ENCODE results near the gene FGF4.

FGF4 gene

GRCh38 chr11:69810289-69811118 is 35.4 kb upstream of the FGF4 start:
- POLR2A ChIA-PET = interaction anchor here (0.5 kb wide), 1 partner anchor 169 kb away, joined by 3 read pairs; the partner anchor contains the start of gene CCND1
- CTCF ChIA-PET = interaction anchor here (0.7 kb wide), 1 partner anchor 80 kb away, joined by 3 read pairs; no protein-coding TSS in a partner anchor
- Histone ChIP-seq H3K4me1 (ENCODE audit: control insufficient read depth, insufficient read depth, low read length) (no peaks in the 10 kb centered on the region), H3K36me3 (ENCODE audit: control insufficient read depth in 2 of 2, insufficient read depth in 1 of 2, low read length in 2 of 2) (no peaks in the 10 kb centered on the region), H3K9me3 (ENCODE audit: control insufficient read depth, insufficient read depth, low read depth, low read length) (no peaks in the 10 kb centered on the region), H3K4me3 (ENCODE audit: low read depth, low read length) (no peak overlapping the region), H3K27ac (ENCODE audit: extremely low read depth, low read depth, low read length) (no peak overlapping the region)
- TF ChIP-seq, protein P1, sequence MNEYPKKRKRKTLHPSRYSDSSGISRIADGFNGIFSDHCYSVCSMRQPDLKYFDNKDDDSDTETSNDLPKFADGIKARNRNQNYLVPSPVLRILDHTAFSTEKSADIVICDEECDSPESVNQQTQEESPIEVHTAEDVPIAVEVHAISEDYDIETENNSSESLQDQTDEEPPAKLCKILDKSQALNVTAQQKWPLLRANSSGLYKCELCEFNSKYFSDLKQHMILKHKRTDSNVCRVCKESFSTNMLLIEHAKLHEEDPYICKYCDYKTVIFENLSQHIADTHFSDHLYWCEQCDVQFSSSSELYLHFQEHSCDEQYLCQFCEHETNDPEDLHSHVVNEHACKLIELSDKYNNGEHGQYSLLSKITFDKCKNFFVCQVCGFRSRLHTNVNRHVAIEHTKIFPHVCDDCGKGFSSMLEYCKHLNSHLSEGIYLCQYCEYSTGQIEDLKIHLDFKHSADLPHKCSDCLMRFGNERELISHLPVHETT (tag by site-specific recombination; IDR thresholded peaks at IDR 0.05) = no peak
- TF ChIP-seq, protein P2, sequence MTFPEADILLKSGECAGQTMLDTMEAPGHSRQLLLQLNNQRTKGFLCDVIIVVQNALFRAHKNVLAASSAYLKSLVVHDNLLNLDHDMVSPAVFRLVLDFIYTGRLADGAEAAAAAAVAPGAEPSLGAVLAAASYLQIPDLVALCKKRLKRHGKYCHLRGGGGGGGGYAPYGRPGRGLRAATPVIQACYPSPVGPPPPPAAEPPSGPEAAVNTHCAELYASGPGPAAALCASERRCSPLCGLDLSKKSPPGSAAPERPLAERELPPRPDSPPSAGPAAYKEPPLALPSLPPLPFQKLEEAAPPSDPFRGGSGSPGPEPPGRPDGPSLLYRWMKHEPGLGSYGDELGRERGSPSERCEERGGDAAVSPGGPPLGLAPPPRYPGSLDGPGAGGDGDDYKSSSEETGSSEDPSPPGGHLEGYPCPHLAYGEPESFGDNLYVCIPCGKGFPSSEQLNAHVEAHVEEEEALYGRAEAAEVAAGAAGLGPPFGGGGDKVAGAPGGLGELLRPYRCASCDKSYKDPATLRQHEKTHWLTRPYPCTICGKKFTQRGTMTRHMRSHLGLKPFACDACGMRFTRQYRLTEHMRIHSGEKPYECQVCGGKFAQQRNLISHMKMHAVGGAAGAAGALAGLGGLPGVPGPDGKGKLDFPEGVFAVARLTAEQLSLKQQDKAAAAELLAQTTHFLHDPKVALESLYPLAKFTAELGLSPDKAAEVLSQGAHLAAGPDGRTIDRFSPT (tag by site-specific recombination; IDR thresholded peaks at IDR 0.05) = no peak
- TF ChIP-seq SP2 (tag by site-specific recombination; IDR thresholded peaks at IDR 0.05) = no peak
- TF ChIP-seq MEIS1 (CRISPR knock-in tag; IDR thresholded peaks at IDR 0.05; ENCODE audit: borderline replicate concordance) = no peak
- TF ChIP-seq ZFP37 (tag by site-specific recombination; IDR thresholded peaks at IDR 0.05) = no peak

- no peaks in the 10 kb centered on the region for H3K4me1 ChIP-seq (ENCODE audit: control insufficient read depth, insufficient read depth, low read length)
- no peak overlapping the region for H3K4me3 ChIP-seq (ENCODE audit: low read depth, low read length)
- no peak overlapping the region for H3K27ac ChIP-seq (ENCODE audit: extremely low read depth, low read depth, low read length)
- H3K9me3 ChIP-seq (ENCODE audit: control insufficient read depth, insufficient read depth, low read depth, low read length) = no peaks in the 10 kb centered on the region
- no peaks in the 10 kb centered on the region for H3K36me3 ChIP-seq (ENCODE audit: control insufficient read depth in 2 of 2, insufficient read depth in 1 of 2, low read length in 2 of 2)
- CTCF ChIA-PET = no interaction called here
- TF ChIP-seq HOXD13 (CRISPR knock-in tag; IDR thresholded peaks at IDR 0.05; ENCODE audit: borderline replicate concordance) (no peak), ZNF529 (tag by site-specific recombination; IDR thresholded peaks at IDR 0.05; ENCODE audit: insufficient replicate concordance) (no peak), ZNF140 (tag by site-specific recombination; IDR thresholded peaks at IDR 0.05) (no peak), ZNF837 (tag by site-specific recombination; IDR thresholded peaks at IDR 0.05) (no peak), ZSCAN18 (tag by site-specific recombination; IDR thresholded peaks at IDR 0.05) (no peak), ZNF473 (tag by site-specific recombination; IDR thresholded peaks at IDR 0.05) (no peak)
- TF ChIP-seq, protein P3, sequence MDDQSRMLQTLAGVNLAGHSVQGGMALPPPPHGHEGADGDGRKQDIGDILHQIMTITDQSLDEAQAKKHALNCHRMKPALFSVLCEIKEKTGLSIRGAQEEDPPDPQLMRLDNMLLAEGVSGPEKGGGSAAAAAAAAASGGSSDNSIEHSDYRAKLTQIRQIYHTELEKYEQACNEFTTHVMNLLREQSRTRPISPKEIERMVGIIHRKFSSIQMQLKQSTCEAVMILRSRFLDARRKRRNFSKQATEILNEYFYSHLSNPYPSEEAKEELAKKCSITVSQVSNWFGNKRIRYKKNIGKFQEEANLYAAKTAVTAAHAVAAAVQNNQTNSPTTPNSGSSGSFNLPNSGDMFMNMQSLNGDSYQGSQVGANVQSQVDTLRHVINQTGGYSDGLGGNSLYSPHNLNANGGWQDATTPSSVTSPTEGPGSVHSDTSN (CRISPR knock-in tag; IDR thresholded peaks at IDR 0.05) = no peak
- POLR2A ChIA-PET = no interaction called here
These were observed 33.5 kb upstream of the FGF4 start for GRCh38 chr11:69808667-69809086.

GRCh38 chr11:69807106-69807815 is 32.1 kb upstream of the FGF4 start:
- CTCF ChIA-PET = no interaction called here
- Histone ChIP-seq H3K4me1 (ENCODE audit: control insufficient read depth, insufficient read depth, low read length) (no peaks in the 10 kb centered on the region), H3K4me3 (ENCODE audit: low read depth, low read length) (no peak overlapping the region), H3K9me3 (ENCODE audit: control insufficient read depth, insufficient read depth, low read depth, low read length) (no peaks in the 10 kb centered on the region), H3K36me3 (ENCODE audit: control insufficient read depth in 2 of 2, insufficient read depth in 1 of 2, low read length in 2 of 2) (no peaks in the 10 kb centered on the region), H3K27ac (ENCODE audit: extremely low read depth, low read depth, low read length) (no peak overlapping the region)
- POLR2A ChIA-PET = no interaction called here
- TF ChIP-seq, protein P4, sequence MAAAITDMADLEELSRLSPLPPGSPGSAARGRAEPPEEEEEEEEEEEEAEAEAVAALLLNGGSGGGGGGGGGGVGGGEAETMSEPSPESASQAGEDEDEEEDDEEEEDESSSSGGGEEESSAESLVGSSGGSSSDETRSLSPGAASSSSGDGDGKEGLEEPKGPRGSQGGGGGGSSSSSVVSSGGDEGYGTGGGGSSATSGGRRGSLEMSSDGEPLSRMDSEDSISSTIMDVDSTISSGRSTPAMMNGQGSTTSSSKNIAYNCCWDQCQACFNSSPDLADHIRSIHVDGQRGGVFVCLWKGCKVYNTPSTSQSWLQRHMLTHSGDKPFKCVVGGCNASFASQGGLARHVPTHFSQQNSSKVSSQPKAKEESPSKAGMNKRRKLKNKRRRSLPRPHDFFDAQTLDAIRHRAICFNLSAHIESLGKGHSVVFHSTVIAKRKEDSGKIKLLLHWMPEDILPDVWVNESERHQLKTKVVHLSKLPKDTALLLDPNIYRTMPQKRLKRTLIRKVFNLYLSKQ (tag by site-specific recombination; IDR thresholded peaks at IDR 0.05; ENCODE audit: borderline replicate concordance) = no peak
- TF ChIP-seq, protein P5, sequence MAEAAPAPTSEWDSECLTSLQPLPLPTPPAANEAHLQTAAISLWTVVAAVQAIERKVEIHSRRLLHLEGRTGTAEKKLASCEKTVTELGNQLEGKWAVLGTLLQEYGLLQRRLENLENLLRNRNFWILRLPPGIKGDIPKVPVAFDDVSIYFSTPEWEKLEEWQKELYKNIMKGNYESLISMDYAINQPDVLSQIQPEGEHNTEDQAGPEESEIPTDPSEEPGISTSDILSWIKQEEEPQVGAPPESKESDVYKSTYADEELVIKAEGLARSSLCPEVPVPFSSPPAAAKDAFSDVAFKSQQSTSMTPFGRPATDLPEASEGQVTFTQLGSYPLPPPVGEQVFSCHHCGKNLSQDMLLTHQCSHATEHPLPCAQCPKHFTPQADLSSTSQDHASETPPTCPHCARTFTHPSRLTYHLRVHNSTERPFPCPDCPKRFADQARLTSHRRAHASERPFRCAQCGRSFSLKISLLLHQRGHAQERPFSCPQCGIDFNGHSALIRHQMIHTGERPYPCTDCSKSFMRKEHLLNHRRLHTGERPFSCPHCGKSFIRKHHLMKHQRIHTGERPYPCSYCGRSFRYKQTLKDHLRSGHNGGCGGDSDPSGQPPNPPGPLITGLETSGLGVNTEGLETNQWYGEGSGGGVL (tag by site-specific recombination; IDR thresholded peaks at IDR 0.05) = no peak
- no peak for TF ChIP-seq ZSCAN23 (tag by site-specific recombination; IDR thresholded peaks at IDR 0.05)
- TF ChIP-seq, protein P6, sequence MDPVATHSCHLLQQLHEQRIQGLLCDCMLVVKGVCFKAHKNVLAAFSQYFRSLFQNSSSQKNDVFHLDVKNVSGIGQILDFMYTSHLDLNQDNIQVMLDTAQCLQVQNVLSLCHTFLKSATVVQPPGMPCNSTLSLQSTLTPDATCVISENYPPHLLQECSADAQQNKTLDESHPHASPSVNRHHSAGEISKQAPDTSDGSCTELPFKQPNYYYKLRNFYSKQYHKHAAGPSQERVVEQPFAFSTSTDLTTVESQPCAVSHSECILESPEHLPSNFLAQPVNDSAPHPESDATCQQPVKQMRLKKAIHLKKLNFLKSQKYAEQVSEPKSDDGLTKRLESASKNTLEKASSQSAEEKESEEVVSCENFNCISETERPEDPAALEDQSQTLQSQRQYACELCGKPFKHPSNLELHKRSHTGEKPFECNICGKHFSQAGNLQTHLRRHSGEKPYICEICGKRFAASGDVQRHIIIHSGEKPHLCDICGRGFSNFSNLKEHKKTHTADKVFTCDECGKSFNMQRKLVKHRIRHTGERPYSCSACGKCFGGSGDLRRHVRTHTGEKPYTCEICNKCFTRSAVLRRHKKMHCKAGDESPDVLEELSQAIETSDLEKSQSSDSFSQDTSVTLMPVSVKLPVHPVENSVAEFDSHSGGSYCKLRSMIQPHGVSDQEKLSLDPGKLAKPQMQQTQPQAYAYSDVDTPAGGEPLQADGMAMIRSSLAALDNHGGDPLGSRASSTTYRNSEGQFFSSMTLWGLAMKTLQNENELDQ (tag by site-specific recombination; IDR thresholded peaks at IDR 0.05; ENCODE audit: low read depth) = no peak
